SK-N-SH treated with all-trans-retinoic acid at 6 μM for 48 hours (cell line): ENCODE measurements around the gene SLC6A20.

Source experiments
- ATAC-seq: fragments of 200-7000 bp; cut with Tn5 transposase; 3 replicates; pipeline ENCODE4 v1.9.1; 2020; ENCODE audit warnings: mild to moderate bottlenecking, moderate library complexity
- ARNTL ChIP-seq: fragments of 450-650 bp; formaldehyde crosslinking; IDR thresholded peaks from 2 replicates; pipeline ENCODE4 v1.5.0; 2020; ENCODE audit warnings: low read depth, mild to moderate bottlenecking, moderate library complexity, borderline replicate concordance
- BACH2 ChIP-seq: fragments of 250-450 bp; sonication (Bioruptor Pico); IDR thresholded peaks from 2 replicates; pipeline ENCODE4 v1.9.0; 2021; ENCODE audit warnings: mild to moderate bottlenecking, borderline replicate concordance
- CREB5 ChIP-seq: fragments of 250-450 bp; sonication (Bioruptor Pico); IDR thresholded peaks from 2 replicates; pipeline ENCODE4 v1.5.1; 2020; ENCODE audit warnings: low read depth, mild to moderate bottlenecking, moderate library complexity
- CSDC2 ChIP-seq: fragments of 250-450 bp; sonication (Bioruptor Pico); IDR thresholded peaks from 2 replicates; pipeline ENCODE4 v1.5.0; 2020; ENCODE audit warnings: mild to moderate bottlenecking, moderate library complexity
- CSRNP3 ChIP-seq: fragments of 250-450 bp; sonication (Bioruptor Pico); IDR thresholded peaks from 2 replicates; pipeline ENCODE4 v1.5.1; 2021; ENCODE audit warnings: mild to moderate bottlenecking, moderate library complexity
- ESRRG ChIP-seq: fragments of 250-450 bp; sonication (Bioruptor Pico); IDR thresholded peaks from 2 replicates; pipeline ENCODE4 v1.6.1; 2021; ENCODE audit warnings: mild to moderate bottlenecking
- GLIS3 ChIP-seq: fragments of 250-450 bp; sonication (Bioruptor Pico); IDR thresholded peaks from 2 replicates; pipeline ENCODE4 v1.5.0; 2020; ENCODE audit warnings: mild to moderate bottlenecking, moderate library complexity
- ISL1 ChIP-seq: fragments of 250-450 bp; sonication (Bioruptor Pico); IDR thresholded peaks from 2 replicates; pipeline ENCODE4 v2.1.2; 2022; ENCODE audit warnings: mild to moderate bottlenecking, moderate library complexity
- PATZ1 ChIP-seq: fragments of 250-450 bp; sonication (Bioruptor Pico); IDR thresholded peaks from 2 replicates; pipeline ENCODE4 v1.8.0; 2020; ENCODE audit warnings: mild to moderate bottlenecking, moderate library complexity, borderline replicate concordance
- POU6F1 ChIP-seq: fragments of 250-450 bp; sonication (Bioruptor Pico); IDR thresholded peaks from 2 replicates; pipeline ENCODE4 v1.8.0; 2021; ENCODE audit warnings: low read depth, mild to moderate bottlenecking, moderate library complexity, borderline replicate concordance
- PPARA ChIP-seq: fragments of 250-450 bp; sonication (Bioruptor Pico); IDR thresholded peaks from 2 replicates; pipeline ENCODE4 v1.5.0; 2020; ENCODE audit warnings: mild to moderate bottlenecking, borderline replicate concordance
- RARB ChIP-seq: fragments of 250-450 bp; sonication (Bioruptor Pico); IDR thresholded peaks from 2 replicates; pipeline ENCODE4 v1.8.0; 2021; ENCODE audit warnings: mild to moderate bottlenecking, moderate library complexity
- SNAI2 ChIP-seq: fragments of 250-450 bp; sonication (Bioruptor Pico); IDR thresholded peaks from 2 replicates; pipeline ENCODE4 v1.5.0; 2020; ENCODE audit warnings: mild to moderate bottlenecking, moderate library complexity
- TCF4 ChIP-seq: fragments of 250-450 bp; sonication (Bioruptor Pico); IDR thresholded peaks from 2 replicates; pipeline ENCODE4 v1.8.0; 2021; ENCODE audit warnings: mild to moderate bottlenecking, moderate library complexity, borderline replicate concordance
- TOX ChIP-seq: fragments of 250-450 bp; sonication (Bioruptor Pico); IDR thresholded peaks from 2 replicates; pipeline ENCODE4 v1.8.0; 2021; ENCODE audit warnings: mild to moderate bottlenecking, moderate library complexity, borderline replicate concordance
- ZC3H10 ChIP-seq: fragments of 250-450 bp; sonication (Bioruptor Pico); IDR thresholded peaks from 2 replicates; pipeline ENCODE4 v1.5.1; 2021; ENCODE audit warnings: mild to moderate bottlenecking, moderate library complexity
- ZFP3 ChIP-seq: fragments of 250-450 bp; sonication (Bioruptor Pico); IDR thresholded peaks from 2 replicates; pipeline ENCODE4 v1.5.0; 2020; ENCODE audit warnings: mild to moderate bottlenecking, moderate library complexity
- ZFP30 ChIP-seq: fragments of 450-650 bp; formaldehyde crosslinking; IDR thresholded peaks from 2 replicates; pipeline ENCODE4 v1.5.0; 2022; ENCODE audit warnings: mild to moderate bottlenecking, moderate library complexity
- ZNF565 ChIP-seq: fragments of 450-650 bp; formaldehyde crosslinking; conservative IDR thresholded peaks from 2 replicates; pipeline ENCODE4 v1.5.0; 2020; ENCODE audit warnings: low read depth, mild to moderate bottlenecking, moderate library complexity
- ZNF8 ChIP-seq: fragments of 450-650 bp; formaldehyde crosslinking; IDR thresholded peaks from 2 replicates; pipeline ENCODE4 v1.5.0; 2020; ENCODE audit warnings: mild to moderate bottlenecking, moderate library complexity

The SLC6A20 gene

GRCh38 chr3:45792516-45793172 lies 3.7 kb downstream of the SLC6A20 start:
- ATAC-seq, result no peak
- TF ChIP-seq CSDC2 (CRISPR knock-in tag), result no peak
- no peak for TF ChIP-seq TCF4 (CRISPR knock-in tag)
- TF ChIP-seq ZNF565 (CRISPR knock-in tag), result no peak
- no peak for TF ChIP-seq CSRNP3 (CRISPR knock-in tag)
- no peak for TF ChIP-seq PPARA (CRISPR knock-in tag)
- TF ChIP-seq POU6F1, result no peak
- no peak for TF ChIP-seq CREB5 (CRISPR knock-in tag)
- TF ChIP-seq ZFP3, result no peak
- TF ChIP-seq PATZ1 (CRISPR knock-in tag), result no peak
- TF ChIP-seq BACH2 (CRISPR knock-in tag), result no peak
- no peak for TF ChIP-seq ESRRG (CRISPR knock-in tag)
- no peak for TF ChIP-seq TOX (CRISPR knock-in tag)
- TF ChIP-seq ZC3H10 (CRISPR knock-in tag), result no peak
- TF ChIP-seq GLIS3 (CRISPR knock-in tag), result no peak
- TF ChIP-seq RARB (CRISPR knock-in tag), result no peak
- TF ChIP-seq ZNF8 (CRISPR knock-in tag), result no peak

GRCh38 chr3:45792036-45792435 lies 4.3 kb downstream of the SLC6A20 start:
- TF ChIP-seq ZFP3 (no peak), ARNTL (CRISPR knock-in tag) (no peak), BACH2 (CRISPR knock-in tag) (no peak), ZFP30 (CRISPR knock-in tag) (no peak), POU6F1 (no peak), CSDC2 (CRISPR knock-in tag) (no peak), ISL1 (no peak), ZNF565 (CRISPR knock-in tag) (no peak), GLIS3 (CRISPR knock-in tag) (no peak), PPARA (CRISPR knock-in tag) (no peak)
- TF ChIP-seq, all 23 proteins: peak for 0
- no peak for ATAC-seq

GRCh38 chr3:45790596-45790995 lies 5.7 kb downstream of the SLC6A20 start:
- no peak for ATAC-seq
- no peak for TF ChIP-seq TCF4 (CRISPR knock-in tag)
- no peak for TF ChIP-seq TOX (CRISPR knock-in tag)
- no peak for TF ChIP-seq BACH2 (CRISPR knock-in tag)
- TF ChIP-seq ESRRG (CRISPR knock-in tag), result no peak
- TF ChIP-seq ZC3H10 (CRISPR knock-in tag), result no peak
- TF ChIP-seq CSRNP3 (CRISPR knock-in tag), result no peak
- no peak for TF ChIP-seq ZNF8 (CRISPR knock-in tag)
- TF ChIP-seq ARNTL (CRISPR knock-in tag), result no peak
- TF ChIP-seq PPARA (CRISPR knock-in tag), result no peak
- TF ChIP-seq GLIS3 (CRISPR knock-in tag), result no peak
- TF ChIP-seq ZFP30 (CRISPR knock-in tag), result no peak
- no peak for TF ChIP-seq POU6F1
- no peak for TF ChIP-seq SNAI2 (CRISPR knock-in tag)
- no peak for TF ChIP-seq ZNF565 (CRISPR knock-in tag)
- no peak for TF ChIP-seq ZFP3
- TF ChIP-seq PATZ1 (CRISPR knock-in tag), result no peak
- TF ChIP-seq ISL1, result no peak
